WTC11 (cell line): ENCODE data around the gene EFCAB12. TPM values are rescaled to one million over a fixed set of nuclear protein-coding genes. Genes with fewer than 3 reads are reported as not detected.
A peak's percentile ranks its signal among the peaks of the same experiment; 100 is the strongest.

Experiments used
- ATAC-seq: fragments of 200-7000 bp; cut with Tn5 transposase; 2 replicates; pipeline ENCODE4 v1.10.0; 2021; ENCODE audit warnings: mild to moderate bottlenecking, moderate library complexity
- CTCF ChIA-PET: fragments of 300-600 bp; sonication (Branson Sonifier 250); formaldehyde crosslinking; loops from one replicate; lab custom pipeline; 2021; ENCODE audit warnings: antibody characterized with exemption; lab: Charles Lee
- POLR2A ChIA-PET: fragments of 350-600 bp; sonication (Branson Sonifier 250); formaldehyde crosslinking; loops from one replicate; lab custom pipeline; 2021; ENCODE audit warnings: antibody characterized with exemption; lab: Charles Lee
- DNase-seq: peaks from one replicate; pipeline ENCODE4 v3.0.0; 2021; ENCODE audit warnings: low spot score
- H3K27ac Mint-ChIP-seq: 2 replicates; pipeline ENCODE4 v1.8.0; 2021; ENCODE audit warnings: mixed read lengths
- H3K27me3 Mint-ChIP-seq: 2 replicates; pipeline ENCODE4 v1.8.0; 2021; ENCODE audit warnings: low read depth, mild to moderate bottlenecking, moderate library complexity, mixed read lengths
- H3K36me3 Mint-ChIP-seq: 2 replicates; pipeline ENCODE4 v1.8.0; 2021; ENCODE audit warnings: mixed read lengths
- H3K4me1 Mint-ChIP-seq: 2 replicates; pipeline ENCODE4 v1.8.0; 2022; ENCODE audit warnings: mixed read lengths
- H3K4me3 Mint-ChIP-seq: 2 replicates; pipeline ENCODE4 v1.8.0; 2021; ENCODE audit warnings: mild to moderate bottlenecking, moderate library complexity, mixed read lengths
- H3K9me3 Mint-ChIP-seq: 2 replicates; pipeline ENCODE4 v1.8.0; 2021; ENCODE audit warnings: mixed read lengths
- AFF4 ChIP-seq: sonication (generic); formaldehyde crosslinking; IDR thresholded peaks from 2 replicates; pipeline ENCODE4 v1.8.1; 2023; ENCODE audit warnings: mild to moderate bottlenecking, missing genetic modification reagents, borderline replicate concordance
- ATF2 ChIP-seq: sonication (generic); formaldehyde crosslinking; IDR thresholded peaks from 2 replicates; pipeline ENCODE4 v1.8.1; 2022; ENCODE audit warnings: low read depth, missing genetic modification reagents, borderline replicate concordance
- ETV6 ChIP-seq: sonication (generic); formaldehyde crosslinking; IDR thresholded peaks from 2 replicates; pipeline ENCODE4 v1.8.1; 2022; ENCODE audit warnings: mild to moderate bottlenecking, missing genetic modification reagents
- MXD4 ChIP-seq: fragments of 250-450 bp; sonication (Bioruptor Pico); IDR thresholded peaks from 2 replicates; pipeline ENCODE4 v1.8.0; 2021; ENCODE audit warnings: mild to moderate bottlenecking, moderate library complexity, borderline replicate concordance
- RORB ChIP-seq: fragments of 250-450 bp; sonication (Bioruptor Pico); IDR thresholded peaks from 2 replicates; pipeline ENCODE4 v1.9.0; 2021; ENCODE audit warnings: mild to moderate bottlenecking
- SMAD3 ChIP-seq: sonication (generic); formaldehyde crosslinking; IDR thresholded peaks from 2 replicates; pipeline ENCODE4 v1.8.0; 2022; ENCODE audit warnings: missing genetic modification reagents, mild to moderate bottlenecking, borderline replicate concordance
- SP1 ChIP-seq: sonication (generic); formaldehyde crosslinking; conservative IDR thresholded peaks from 2 replicates; pipeline ENCODE4 v1.8.1; 2022; ENCODE audit warnings: missing genetic modification reagents
- TCF7 ChIP-seq: sonication (generic); formaldehyde crosslinking; IDR thresholded peaks from 2 replicates; pipeline ENCODE4 v1.8.0; 2022; ENCODE audit warnings: mild to moderate bottlenecking, low read depth, missing genetic modification reagents, moderate library complexity
- ZNF219 ChIP-seq: sonication (generic); formaldehyde crosslinking; IDR thresholded peaks from 2 replicates; pipeline ENCODE4 v1.8.0; 2023; ENCODE audit warnings: missing genetic modification reagents, mild to moderate bottlenecking, borderline replicate concordance
- ZNF532 ChIP-seq: fragments of 250-450 bp; sonication (Bioruptor Pico); IDR thresholded peaks from 2 replicates; pipeline ENCODE4 v1.9.0; 2021; ENCODE audit warnings: mild to moderate bottlenecking, borderline replicate concordance
- total RNA-seq: library from RNA; stranded (reverse); gene quantifications from 3 replicates; pipeline ENCODE4 v1.2.3, GENCODE V29; 2021
- TF ChIP-seq, protein P1 (sequence below): sonication (generic); formaldehyde crosslinking; IDR thresholded peaks from 2 replicates; pipeline ENCODE4 v1.8.0; 2022; ENCODE audit warnings: mild to moderate bottlenecking, missing genetic modification reagents

Gene EFCAB12
- total RNA-seq, 1 experiment from 2014 or later: 0.20 TPM

- no peak overlapping the region for H3K27ac Mint-ChIP-seq
- H3K27me3 Mint-ChIP-seq: peaks cover 26% of the 10 kb centered on the region
- ChIA-PET POLR2A (no interaction called here), CTCF (no interaction called here)
- no peak overlapping the region for H3K4me3 Mint-ChIP-seq
- H3K36me3 Mint-ChIP-seq: no peaks in the 10 kb centered on the region
- TF ChIP-seq ZNF219 (CRISPR knock-in tag): no peak
- H3K4me1 Mint-ChIP-seq: 0 out of 2 replicates have a peak, but pooled peaks cover 3% of the 10 kb centered on the region
- no peaks in the 10 kb centered on the region for H3K9me3 Mint-ChIP-seq
- ATAC-seq: peak; percentile 54
- DNase-seq: no peak
These were observed 10.1 kb downstream of the EFCAB12 start for GRCh38 chr3:129418041-129418973.

DNA sequence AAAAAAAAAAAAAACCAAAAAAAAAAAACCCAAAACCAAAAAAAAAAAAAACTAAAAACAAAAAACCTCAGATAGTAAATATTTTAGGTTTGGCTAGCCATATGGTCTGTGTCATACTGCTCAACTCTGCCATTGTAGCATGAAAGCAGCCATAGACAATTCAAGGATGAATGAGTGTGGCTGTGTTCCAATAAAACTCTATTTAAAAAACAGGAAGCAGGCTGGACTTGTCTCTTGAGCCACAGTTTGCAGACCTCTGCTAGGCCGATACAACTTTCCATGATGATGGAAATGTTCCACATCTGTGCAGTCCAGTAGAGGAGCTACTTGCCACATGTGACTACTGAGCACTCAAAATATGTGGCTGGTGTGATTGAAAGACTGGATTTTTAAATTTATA lies 11.1 kb downstream of the EFCAB12 start:
- CTCF ChIA-PET: no interaction called here
- DNase-seq: no peak

GRCh38 chr3:129416415-129416814 lies 12.0 kb downstream of the EFCAB12 start:
- Mint-ChIP-seq H3K36me3 (no peaks in the 10 kb centered on the region), H3K4me3 (no peak overlapping the region), H3K27ac (no peak overlapping the region), H3K4me1 (0 out of 2 replicates have a peak, but pooled peaks cover 3% of the 10 kb centered on the region), H3K9me3 (no peaks in the 10 kb centered on the region), H3K27me3 (peaks cover 24% of the 10 kb centered on the region)
- ChIA-PET POLR2A (no interaction called here), CTCF (interaction anchor here (0.5 kb wide), 1 partner anchor 12 kb away, joined by 5 read pairs; no protein-coding TSS in a partner anchor)
- ATAC-seq (no peak), DNase-seq (no peak)
- TF ChIP-seq ZNF532 (no peak), MXD4 (CRISPR knock-in tag) (no peak), RORB (CRISPR knock-in tag) (no peak), AFF4 (CRISPR knock-in tag) (no peak), ATF2 (CRISPR knock-in tag) (no peak), TCF7 (CRISPR knock-in tag) (no peak), ETV6 (CRISPR knock-in tag) (no peak), SMAD3 (no peak)

More for the DNA sequence above, 11.1 kb downstream of the EFCAB12 start:
- POLR2A ChIA-PET: no interaction called here
- Mint-ChIP-seq H3K4me1 (0 out of 2 replicates have a peak, but pooled peaks cover 3% of the 10 kb centered on the region), H3K36me3 (no peaks in the 10 kb centered on the region), H3K27ac (no peak overlapping the region), H3K27me3 (peaks cover 26% of the 10 kb centered on the region), H3K4me3 (no peak overlapping the region), H3K9me3 (no peaks in the 10 kb centered on the region)
- no peak for ATAC-seq
- TF ChIP-seq, protein P1, sequence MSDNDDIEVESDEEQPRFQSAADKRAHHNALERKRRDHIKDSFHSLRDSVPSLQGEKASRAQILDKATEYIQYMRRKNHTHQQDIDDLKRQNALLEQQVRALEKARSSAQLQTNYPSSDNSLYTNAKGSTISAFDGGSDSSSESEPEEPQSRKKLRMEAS (CRISPR knock-in tag): no peak
- no peak for TF ChIP-seq SP1
